MM.1S (cell line): ENCODE measurements around the gene DGKI.

Experiments
- DNase-seq: peaks from one replicate; pipeline ENCODE4 v3.0.0-alpha.2; 2015
- H2AFZ ChIP-seq: fragments of 300-600 bp; sonication (generic); 2 replicates; pipeline ENCODE4 v1.6.0; 2016; ENCODE audit warnings: antibody characterized with exemption, low read length
- H3F3A ChIP-seq: fragments of 300-600 bp; sonication (generic); 2 replicates; pipeline ENCODE4 v1.6.1; 2016; ENCODE audit warnings: mild to moderate bottlenecking, antibody characterized with exemption, low read length, moderate library complexity, mixed read lengths; ENCODE audit not compliant: insufficient read depth
- H3K27ac ChIP-seq: fragments of 300-600 bp; sonication (generic); 2 replicates; pipeline ENCODE4 v1.5.1; 2016; ENCODE audit warnings: mild to moderate bottlenecking, low read length
- H3K27me3 ChIP-seq: fragments of 300-600 bp; sonication (generic); replicated peaks from 2 replicates; pipeline ENCODE4 v1.6.0; 2016; ENCODE audit warnings: low read length; ENCODE audit not compliant: insufficient read depth
- H3K36me3 ChIP-seq: fragments of 300-600 bp; sonication (generic); replicated peaks from 2 replicates; pipeline ENCODE4 v1.6.1; 2016; ENCODE audit warnings: mild to moderate bottlenecking, low read length, mixed read lengths; ENCODE audit not compliant: insufficient read depth
- H3K4me1 ChIP-seq: fragments of 300-600 bp; sonication (generic); 2 replicates; pipeline ENCODE4 v1.6.1; 2016; ENCODE audit warnings: low read length, mixed read lengths
- H3K4me2 ChIP-seq: fragments of 300-600 bp; sonication (generic); 2 replicates; pipeline ENCODE4 v1.6.0; 2016; ENCODE audit warnings: low read depth, low read length
- H3K4me3 ChIP-seq: fragments of 300-600 bp; sonication (generic); 2 replicates; pipeline ENCODE4 v1.5.1; 2016; ENCODE audit warnings: low read length, mixed read lengths
- H3K79me2 ChIP-seq: fragments of 300-600 bp; sonication (generic); 2 replicates; pipeline ENCODE4 v1.6.1; 2016; ENCODE audit warnings: mixed run types, low read length, mixed read lengths
- H3K9ac ChIP-seq: fragments of 300-600 bp; sonication (generic); 2 replicates; pipeline ENCODE4 v1.6.1; 2016; ENCODE audit warnings: low read length, mixed read lengths
- H3K9me2 ChIP-seq: fragments of 300-600 bp; sonication (generic); replicated peaks from 2 replicates; pipeline ENCODE4 v1.6.1; 2016; ENCODE audit warnings: mild to moderate bottlenecking, low read length, mixed read lengths; ENCODE audit not compliant: insufficient read depth
- H3K9me3 ChIP-seq: fragments of 300-600 bp; sonication (generic); replicated peaks from 2 replicates; pipeline ENCODE4 v1.6.1; 2016; ENCODE audit warnings: mild to moderate bottlenecking, low read length, mixed read lengths; ENCODE audit not compliant: insufficient read depth
- H4K20me1 ChIP-seq: fragments of 300-600 bp; sonication (generic); 2 replicates; pipeline ENCODE4 v1.6.1; 2016; ENCODE audit warnings: mild to moderate bottlenecking, low read length, moderate library complexity, mixed read lengths; ENCODE audit not compliant: insufficient read depth
- EZH2 ChIP-seq: fragments of 300-600 bp; sonication (generic); optimal IDR thresholded peaks from 2 replicates; pipeline ENCODE3; 2017; ENCODE audit warnings: low read depth, mild to moderate bottlenecking, antibody characterized with exemption, low read length, mixed read lengths
- EZH2phosphoT487 ChIP-seq: fragments of 300-600 bp; sonication (generic); IDR thresholded peaks from 2 replicates; pipeline ENCODE4 v1.6.1; 2018; ENCODE audit warnings: antibody characterized with exemption, low read length
- TF ChIP-seq, protein P1 (sequence below): fragments of 300-600 bp; sonication (generic); IDR thresholded peaks from 2 replicates; pipeline ENCODE4 v1.5.1; 2016; ENCODE audit warnings: antibody characterized with exemption, low read length, mixed read lengths

Gene DGKI

DNA sequence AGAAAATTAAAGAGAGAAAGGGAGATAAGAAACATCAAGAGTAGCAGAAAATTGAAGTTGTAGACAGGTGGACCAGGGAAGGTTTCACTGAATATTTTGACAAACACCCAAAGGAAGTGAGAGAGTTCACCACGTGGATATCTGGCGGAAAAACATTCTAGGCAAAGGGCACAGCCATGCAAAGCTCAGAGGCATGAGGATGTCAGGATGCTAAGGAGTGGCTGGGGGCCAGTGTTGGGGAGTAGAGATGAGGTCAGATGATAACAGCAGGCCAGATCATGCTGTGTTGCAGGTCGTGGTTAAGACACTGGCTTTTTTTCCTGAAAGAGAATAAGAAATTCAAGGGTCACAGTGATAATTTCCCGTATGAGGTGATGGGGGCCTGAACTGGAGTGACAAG is 181.9 kb downstream of the DGKI start:
- Histone ChIP-seq H3K79me2 (no peaks in the 10 kb centered on the region), H3K9ac (no peak overlapping the region), H3K4me1 (no peaks in the 10 kb centered on the region), H3K4me2 (no peak overlapping the region), H3K9me3 (no peaks in the 10 kb centered on the region), H3K4me3 (no peak overlapping the region), H3K27ac (no peak overlapping the region), H3K36me3 (no peaks in the 10 kb centered on the region), H4K20me1 (no peaks in the 10 kb centered on the region), H2AFZ (no peak overlapping the region), H3K27me3 (no peaks in the 10 kb centered on the region), H3K9me2 (no peaks in the 10 kb centered on the region), H3F3A (no peaks in the 10 kb centered on the region)
- TF ChIP-seq EZH2 (no peak), EZH2phosphoT487 (no peak)
- TF ChIP-seq, protein P1, sequence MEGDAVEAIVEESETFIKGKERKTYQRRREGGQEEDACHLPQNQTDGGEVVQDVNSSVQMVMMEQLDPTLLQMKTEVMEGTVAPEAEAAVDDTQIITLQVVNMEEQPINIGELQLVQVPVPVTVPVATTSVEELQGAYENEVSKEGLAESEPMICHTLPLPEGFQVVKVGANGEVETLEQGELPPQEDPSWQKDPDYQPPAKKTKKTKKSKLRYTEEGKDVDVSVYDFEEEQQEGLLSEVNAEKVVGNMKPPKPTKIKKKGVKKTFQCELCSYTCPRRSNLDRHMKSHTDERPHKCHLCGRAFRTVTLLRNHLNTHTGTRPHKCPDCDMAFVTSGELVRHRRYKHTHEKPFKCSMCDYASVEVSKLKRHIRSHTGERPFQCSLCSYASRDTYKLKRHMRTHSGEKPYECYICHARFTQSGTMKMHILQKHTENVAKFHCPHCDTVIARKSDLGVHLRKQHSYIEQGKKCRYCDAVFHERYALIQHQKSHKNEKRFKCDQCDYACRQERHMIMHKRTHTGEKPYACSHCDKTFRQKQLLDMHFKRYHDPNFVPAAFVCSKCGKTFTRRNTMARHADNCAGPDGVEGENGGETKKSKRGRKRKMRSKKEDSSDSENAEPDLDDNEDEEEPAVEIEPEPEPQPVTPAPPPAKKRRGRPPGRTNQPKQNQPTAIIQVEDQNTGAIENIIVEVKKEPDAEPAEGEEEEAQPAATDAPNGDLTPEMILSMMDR: no peak
- DNase-seq: no peak

DNA sequence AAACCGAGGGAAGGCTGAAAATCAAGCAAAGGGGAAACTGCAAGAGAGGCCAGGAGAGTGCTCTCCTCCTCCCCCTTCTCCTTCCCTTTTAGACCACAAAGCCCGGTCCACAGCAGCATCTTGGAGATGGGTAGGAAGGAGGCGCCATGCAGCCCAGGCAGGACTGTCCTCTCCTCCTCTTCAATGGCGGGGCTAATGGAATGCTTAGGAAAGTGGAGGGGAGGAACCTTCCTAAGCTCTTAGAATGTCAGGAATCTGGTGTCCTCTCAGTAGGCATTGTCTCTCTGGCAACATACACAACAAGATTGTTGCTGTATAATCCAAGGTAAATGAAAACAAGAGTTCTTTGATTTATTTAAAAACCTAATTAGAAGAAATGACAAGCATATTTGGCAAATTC is 185.1 kb downstream of the DGKI start:
- Histone ChIP-seq H3K79me2 (no peaks in the 10 kb centered on the region), H4K20me1 (no peaks in the 10 kb centered on the region), H3K9me3 (no peaks in the 10 kb centered on the region), H3K36me3 (no peaks in the 10 kb centered on the region), H3K4me3 (no peak overlapping the region), H3K27ac (no peak overlapping the region), H3K4me1 (no peaks in the 10 kb centered on the region), H2AFZ (no peak overlapping the region), H3K9me2 (no peaks in the 10 kb centered on the region), H3F3A (no peaks in the 10 kb centered on the region), H3K9ac (no peak overlapping the region), H3K27me3 (no peaks in the 10 kb centered on the region), H3K4me2 (no peak overlapping the region)
- TF ChIP-seq, protein P1: no peak
- TF ChIP-seq EZH2phosphoT487 (no peak), EZH2 (no peak)
- no peak for DNase-seq

DNA sequence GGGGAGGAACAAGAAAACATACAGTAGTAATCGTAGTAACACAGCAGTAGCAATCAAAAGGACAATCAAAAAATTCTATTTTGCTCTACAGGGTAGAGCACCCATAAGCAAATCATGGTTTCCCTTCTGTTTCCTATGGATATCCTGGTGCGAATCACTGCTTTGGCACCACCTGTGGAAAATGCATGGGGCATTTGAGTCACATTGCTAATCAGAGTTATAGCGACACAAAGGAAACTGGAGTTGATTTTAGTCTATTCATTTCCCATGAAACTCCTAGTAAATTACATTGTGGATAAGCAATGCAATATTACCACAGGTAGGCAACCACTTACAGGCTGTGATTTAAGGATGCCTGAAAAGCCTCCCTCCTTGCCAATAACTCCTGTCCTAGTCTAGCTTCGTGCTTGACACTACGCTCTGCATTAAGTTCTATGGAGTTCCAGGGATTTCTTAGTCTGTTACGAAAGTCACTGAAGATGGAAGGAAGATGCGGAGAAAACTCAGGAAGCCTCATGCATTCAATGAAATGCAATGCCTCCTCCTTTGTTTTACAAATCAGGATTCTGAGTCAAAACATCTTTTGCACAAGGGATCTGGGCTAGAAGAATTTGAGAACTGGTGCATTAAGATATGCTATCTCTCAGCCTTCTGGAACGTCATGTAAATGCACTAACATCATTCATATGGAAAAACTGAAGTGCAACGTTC is 188.4 kb downstream of the DGKI start:
- Histone ChIP-seq H3K4me1 (no peaks in the 10 kb centered on the region), H3K4me3 (no peak overlapping the region), H3K27ac (no peak overlapping the region), H3K9me3 (no peaks in the 10 kb centered on the region), H3K27me3 (no peaks in the 10 kb centered on the region), H3K79me2 (no peaks in the 10 kb centered on the region), H3K36me3 (no peaks in the 10 kb centered on the region), H3K9me2 (no peaks in the 10 kb centered on the region), H2AFZ (no peak overlapping the region), H3K9ac (no peak overlapping the region), H3K4me2 (no peak overlapping the region), H4K20me1 (no peaks in the 10 kb centered on the region), H3F3A (no peaks in the 10 kb centered on the region)
- TF ChIP-seq EZH2 (no peak), EZH2phosphoT487 (no peak)
- TF ChIP-seq, protein P1: no peak
- DNase-seq: no peak
